ENCODE measurements around the gene BTBD19.
"Not testable (repeated sequence)": the region's sequence is repeated elsewhere in the genome, so short reads cannot be mapped to it uniquely, and the experiment has no call there.

The BTBD19 gene

GRCh38 chr1:44788120-44788860 lies 20.0 kb upstream of the BTBD19 start, which contains the start of gene BEST4:
Gene BEST4, minus strand, starts transcription at chr1:44788170. Its CDS starts 465 bp downstream, at chr1:44787705.
- DNase-seq: no peak

DNA sequence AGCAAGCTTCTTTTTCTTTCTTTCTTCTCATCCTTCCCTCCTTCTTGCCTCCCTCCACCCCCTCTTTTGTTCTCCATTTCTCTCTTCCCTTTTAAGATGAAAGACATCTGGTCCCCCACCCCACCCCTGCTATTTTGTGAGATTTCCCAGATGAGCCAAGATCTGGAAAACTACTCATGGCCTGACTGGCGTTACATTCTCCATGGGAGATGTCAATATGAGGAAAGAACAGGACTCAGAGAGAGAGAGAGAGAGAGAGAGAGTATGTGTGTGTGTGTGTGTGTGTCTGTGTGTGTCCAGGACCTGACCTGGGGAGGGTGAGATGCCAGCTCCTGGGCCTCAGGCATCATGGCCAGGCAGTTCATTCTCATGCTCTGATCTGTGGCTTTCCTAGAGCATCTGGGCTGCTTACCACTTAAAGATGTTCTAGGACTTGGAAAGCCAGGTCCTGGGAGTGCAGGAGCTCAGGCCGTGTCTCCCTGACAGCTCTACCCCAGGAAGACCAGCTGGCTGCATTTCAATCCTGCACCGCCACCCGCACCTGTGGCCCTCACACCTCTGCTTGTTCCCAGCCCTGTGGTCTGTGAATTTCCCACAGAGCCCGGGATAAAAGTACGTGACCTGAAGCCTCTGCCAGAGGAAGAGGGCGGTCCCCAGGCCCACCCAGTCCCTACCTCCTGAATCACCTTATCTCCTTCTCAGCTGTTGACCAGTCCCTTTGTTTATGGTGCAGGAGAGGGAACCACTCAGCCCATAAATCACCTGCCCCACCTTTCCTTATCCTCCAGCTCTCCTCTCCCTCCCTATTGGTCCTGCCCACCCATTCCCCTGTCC lies 17.1 kb upstream of the BTBD19 start:
- DNase-seq: no peak

- no peak for DNase-seq
These were observed 15.4 kb upstream of the BTBD19 start for GRCh38 chr1:44792736-44793502.

DNA sequence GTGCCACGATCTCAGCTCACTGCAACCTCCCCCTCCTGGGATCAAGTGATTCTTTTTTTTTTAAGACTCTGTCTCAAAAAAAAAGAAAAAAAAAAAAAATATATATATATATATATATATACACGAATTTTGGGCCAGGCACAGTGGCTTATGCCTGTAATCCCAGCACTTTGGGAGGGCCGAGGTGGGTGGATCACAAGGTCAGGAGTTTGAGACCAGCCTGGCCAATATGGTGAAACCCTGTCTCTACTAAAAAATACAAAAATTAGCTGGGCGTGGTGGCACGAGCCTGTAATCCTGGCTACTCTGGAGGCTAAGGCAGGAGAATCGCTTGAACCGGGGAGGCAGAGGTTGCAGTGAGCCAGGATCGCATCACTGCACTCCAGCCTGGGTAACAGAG lies 10.4 kb upstream of the BTBD19 start:
- DNase-seq: not testable (repeated sequence)

- DNase-seq: no peak
These were observed 9.6 kb upstream of the BTBD19 start for GRCh38 chr1:44798481-44799365.

DNA sequence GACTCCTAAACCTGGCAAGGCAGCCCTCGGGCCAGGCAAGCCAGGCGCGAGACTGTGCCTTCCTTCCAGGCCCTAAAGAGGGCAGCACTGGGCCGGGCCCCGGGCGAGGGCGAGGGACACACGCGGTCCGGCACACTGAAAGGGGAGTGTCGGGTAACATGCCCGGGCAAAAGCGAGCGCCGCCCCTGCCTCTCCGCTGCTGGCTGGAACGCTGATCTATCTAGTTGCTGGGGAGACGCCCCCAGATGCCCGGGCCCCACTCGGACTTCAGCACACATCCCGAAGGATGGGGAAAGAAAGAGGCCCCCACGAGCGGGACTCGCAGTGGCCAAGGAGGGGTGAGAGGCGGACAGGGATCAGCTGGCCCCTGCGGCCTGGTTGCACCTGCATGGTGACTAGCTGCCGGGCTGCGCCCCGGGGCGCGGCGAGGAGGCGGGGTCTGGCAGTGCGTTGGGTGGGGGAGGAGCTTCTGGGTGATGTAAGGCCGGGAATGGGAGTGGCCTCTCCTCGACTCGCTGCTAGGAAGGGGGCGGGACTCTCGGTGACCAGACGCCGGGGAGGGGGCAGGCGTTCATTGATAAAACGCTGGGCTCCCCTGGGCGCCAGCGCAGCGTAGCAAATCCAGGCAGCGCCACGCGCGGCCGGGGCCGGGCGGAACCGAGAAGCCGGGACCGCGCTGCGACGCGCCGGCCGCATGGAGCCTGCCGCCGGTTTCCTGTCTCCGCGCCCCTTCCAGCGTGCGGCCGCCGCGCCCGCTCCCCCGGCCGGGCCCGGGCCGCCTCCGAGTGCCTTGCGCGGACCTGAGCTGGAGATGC lies 8.3 kb upstream of the BTBD19 start, which contains the start of gene PLK3:
Gene PLK3 (plus strand): TSS at position 608 of the 815 bp plus-strand sequence. CDS start 87 bp downstream, at position 695.
- peak; percentile 99 for DNase-seq

DNA sequence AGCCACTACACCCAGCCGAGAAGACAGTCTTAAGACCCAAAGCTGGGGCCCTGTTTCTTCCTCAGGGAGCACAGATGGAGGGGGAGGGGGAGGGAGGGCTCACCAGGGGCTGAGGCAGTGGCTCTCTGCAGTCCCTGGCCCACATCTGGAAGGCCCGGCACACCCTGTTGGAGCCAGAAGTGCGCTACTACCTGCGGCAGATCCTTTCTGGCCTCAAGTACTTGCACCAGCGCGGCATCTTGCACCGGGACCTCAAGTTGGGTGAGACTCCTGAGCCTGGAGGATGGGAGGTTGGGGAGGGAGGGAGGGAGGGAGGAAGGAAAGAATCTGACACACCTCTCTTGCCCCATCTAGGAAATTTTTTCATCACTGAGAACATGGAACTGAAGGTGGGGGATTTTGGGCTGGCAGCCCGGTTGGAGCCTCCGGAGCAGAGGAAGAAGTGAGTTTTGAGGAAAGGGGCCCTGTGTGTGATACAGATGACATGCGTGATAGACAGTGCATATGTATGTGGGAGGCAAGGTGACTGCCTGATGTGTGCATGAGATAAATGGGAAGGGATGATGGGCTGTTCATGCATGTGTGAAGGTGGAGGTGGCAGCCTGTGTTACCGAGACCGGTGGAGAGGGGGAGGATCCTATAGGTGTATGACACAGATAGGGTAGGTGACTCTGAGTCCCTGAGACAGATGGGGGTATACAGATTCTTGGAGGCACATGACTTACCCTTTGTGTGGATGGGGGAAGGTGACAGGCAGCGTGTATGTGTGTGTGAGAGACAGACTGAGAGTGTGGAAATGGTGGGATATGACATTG lies 6.6 kb upstream of the BTBD19 start:
- DNase-seq: no peak

- no peak for DNase-seq
These were observed 5.8 kb upstream of the BTBD19 start for GRCh38 chr1:44802306-44803061.

DNA sequence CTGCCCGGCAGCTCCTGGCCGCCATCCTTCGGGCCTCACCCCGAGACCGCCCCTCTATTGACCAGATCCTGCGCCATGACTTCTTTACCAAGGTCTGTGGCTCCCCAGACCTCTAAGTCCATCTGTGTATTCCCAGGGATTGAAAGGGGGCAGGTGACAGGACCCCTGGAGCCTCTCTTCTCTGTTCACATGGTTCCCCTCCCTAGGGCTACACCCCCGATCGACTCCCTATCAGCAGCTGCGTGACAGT lies 5.3 kb upstream of the BTBD19 start:
- no peak for DNase-seq

DNA sequence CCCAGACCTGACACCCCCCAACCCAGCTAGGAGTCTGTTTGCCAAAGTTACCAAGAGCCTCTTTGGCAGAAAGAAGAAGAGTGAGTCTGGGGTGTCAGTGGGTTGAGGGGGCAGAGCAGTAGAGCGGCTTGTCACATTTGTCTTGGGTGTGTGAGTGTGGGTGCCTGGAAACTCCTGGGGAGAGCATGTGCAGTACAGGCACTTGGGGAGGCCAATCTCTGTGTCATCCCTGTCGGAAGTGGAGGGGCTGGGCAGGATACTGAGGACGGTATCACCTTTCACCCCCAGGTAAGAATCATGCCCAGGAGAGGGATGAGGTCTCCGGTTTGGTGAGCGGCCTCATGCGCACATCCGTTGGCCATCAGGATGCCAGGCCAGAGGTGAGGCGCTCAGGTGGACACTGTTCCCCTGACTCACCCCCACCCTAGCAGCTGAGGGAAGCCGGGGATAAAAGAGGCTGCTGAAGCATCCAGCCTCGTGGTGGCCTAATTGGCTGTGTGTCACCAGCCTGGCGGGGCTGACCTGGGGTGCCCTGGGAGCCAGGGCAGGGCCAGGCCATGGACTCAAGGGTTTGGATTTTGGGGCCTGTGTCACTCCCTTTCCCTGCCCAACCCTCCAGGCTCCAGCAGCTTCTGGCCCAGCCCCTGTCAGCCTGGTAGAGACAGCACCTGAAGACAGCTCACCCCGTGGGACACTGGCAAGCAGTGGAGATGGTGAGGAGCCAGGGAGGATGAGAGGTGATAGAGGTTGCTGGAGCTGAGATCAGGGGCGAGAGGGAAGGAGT lies 4.8 kb upstream of the BTBD19 start:
- DNase-seq: no peak

DNA sequence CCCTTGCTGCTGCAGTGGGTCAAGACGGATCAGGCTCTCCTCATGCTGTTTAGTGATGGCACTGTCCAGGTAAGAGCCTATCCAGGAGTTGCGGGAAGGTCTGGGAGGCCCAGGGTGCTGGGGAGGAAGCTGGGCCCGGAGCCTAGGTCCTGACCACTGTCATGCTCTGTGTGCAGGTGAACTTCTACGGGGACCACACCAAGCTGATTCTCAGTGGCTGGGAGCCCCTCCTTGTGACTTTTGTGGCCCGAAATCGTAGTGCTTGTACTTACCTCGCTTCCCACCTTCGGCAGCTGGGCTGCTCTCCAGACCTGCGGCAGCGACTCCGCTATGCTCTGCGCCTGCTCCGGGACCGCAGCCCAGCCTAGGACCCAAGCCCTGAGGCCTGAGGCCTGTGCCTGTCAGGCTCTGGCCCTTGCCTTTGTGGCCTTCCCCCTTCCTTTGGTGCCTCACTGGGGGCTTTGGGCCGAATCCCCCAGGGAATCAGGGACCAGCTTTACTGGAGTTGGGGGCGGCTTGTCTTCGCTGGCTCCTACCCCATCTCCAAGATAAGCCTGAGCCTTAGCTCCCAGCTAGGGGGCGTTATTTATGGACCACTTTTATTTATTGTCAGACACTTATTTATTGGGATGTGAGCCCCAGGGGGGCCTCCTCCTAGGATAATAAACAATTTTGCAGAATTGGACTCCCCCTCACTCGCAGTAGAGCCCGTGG lies 2.9 kb upstream of the BTBD19 start:
- DNase-seq: no peak

DNA sequence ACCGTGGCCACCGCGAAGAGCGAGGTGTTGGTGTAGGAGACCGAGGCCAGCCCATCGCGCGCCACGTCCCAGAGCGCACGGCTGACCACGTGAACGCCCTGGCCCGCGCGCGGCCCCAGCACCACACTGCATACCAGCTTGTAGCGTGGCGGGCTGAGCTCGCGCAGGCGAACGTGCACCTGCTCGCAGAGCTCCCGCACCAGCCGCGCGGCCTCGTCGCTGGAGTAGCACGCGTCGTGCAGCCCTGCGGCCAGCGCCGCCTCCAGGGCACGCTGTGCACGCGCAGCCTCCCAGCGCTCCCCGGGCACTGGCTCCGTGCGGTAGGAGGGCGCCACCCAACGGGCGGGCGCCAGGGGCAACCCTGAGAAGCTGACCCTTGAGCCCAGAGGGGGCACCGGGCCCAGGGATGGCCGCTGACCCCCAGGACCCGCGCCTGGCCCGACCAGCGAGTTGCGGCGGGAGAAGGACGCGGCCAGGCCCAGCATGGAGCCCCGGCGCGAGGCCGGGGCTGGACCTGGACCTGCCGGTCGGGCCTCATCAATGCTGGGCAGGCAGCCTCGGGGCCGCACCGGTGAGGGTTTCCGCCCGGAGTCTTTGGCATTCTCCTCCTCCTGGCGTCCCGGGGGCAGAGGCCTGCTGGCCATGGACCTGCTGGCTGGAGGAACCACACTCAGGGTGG lies 2.2 kb upstream of the BTBD19 start:
- no peak for DNase-seq

GRCh38 chr1:44806704-44807363 lies 1.5 kb upstream of the BTBD19 start, which contains the start of gene DYNLT4:
Gene DYNLT4, minus strand, starts transcription at chr1:44807351. Its CDS starts 683 bp downstream, at chr1:44806668.
- no peak for DNase-seq

DNA sequence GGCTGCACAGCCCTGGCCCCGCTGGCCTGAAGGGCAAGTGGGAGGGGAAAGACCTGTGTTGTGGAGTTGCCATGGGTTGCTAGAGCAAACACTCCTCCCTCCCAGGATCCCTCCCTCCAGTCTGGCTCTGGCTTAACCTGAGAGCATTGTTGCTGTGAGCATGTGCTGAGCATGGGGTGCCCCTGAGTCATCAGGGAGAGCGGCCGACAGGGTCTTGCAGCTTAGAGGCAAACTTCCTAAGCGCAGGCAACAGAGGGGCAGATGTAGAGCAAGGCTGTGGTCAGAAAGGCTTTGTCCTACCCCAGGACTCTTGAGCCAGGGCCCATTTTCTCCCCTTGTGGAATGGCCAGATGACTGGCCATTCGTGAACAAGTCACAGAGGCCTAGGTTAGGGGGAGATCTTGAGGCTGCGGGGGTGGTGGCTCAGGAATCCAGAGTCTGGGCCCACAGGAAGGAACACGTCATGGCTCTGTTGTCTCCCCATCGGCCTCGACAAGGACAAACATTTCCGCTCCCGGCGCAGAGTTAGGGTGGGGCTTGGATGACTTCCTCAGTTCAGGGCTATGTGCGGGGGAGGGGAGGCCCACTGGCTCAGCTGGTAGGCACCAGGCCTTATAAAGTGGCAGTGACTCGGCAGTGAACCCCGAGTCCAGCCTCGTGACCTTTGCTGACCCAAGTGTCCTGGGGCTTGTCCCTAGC lies 810 bp upstream of the BTBD19 start:
- no peak for DNase-seq

GRCh38 chr1:44808938-44809917 lies 905 bp downstream of the BTBD19 start:
- DNase-seq: no peak
